Skeletal muscle cell (primary cell): ENCODE measurements around the gene KCNIP4.

ENCODE experiments used
- DNase-seq: peaks from one replicate; pipeline ENCODE4 v3.0.0-alpha.2; 2010; ENCODE audit warnings: low read depth
- H3K4me3 ChIP-seq: 2 replicates; pipeline ENCODE4 v1.5.1; 2011; ENCODE audit warnings: low read depth, mild to moderate bottlenecking, control low read depth, low read length, moderate library complexity

The KCNIP4 gene

DNA sequence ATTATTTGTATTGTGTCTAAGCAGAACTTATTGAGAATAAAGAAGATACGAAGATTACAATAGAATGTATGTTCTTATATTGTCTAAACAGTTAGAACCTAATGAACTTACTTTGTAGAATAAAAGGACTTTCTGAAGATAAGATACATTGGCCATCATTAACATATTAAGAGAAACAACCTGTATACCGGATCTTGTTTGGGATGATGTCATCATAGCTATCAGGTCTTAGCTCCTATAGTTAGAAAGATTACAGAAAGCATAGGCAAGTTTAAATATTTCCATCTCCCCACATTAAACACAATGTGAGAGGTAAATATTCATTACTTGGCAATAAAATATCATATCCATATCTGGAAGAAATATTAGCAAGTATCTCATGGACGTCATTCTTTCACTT lies 966.0 kb downstream of the KCNIP4 start:
- DNase-seq: no peak
- no peak overlapping the region for H3K4me3 ChIP-seq

DNA sequence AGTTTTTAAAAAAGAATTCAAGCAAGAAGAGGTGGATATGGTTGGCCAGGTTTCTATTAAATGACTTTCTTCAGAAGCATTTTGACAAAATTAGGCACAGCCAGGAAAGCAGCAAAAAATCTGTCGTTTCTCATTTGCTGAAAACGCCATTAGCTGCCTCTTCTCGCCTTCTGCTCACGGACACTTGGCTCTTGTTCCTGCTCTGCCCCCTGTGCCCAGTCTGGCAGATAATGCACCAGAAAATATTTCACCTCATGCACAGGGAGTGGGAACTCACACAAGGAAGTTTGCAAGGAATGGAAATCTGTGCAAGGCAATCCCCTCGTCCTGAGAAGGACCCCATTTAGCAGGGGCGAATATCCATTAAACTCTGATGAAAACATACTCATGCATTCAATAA lies 988.3 kb downstream of the KCNIP4 start:
- no peak for DNase-seq
- H3K4me3 ChIP-seq: no peak overlapping the region

DNA sequence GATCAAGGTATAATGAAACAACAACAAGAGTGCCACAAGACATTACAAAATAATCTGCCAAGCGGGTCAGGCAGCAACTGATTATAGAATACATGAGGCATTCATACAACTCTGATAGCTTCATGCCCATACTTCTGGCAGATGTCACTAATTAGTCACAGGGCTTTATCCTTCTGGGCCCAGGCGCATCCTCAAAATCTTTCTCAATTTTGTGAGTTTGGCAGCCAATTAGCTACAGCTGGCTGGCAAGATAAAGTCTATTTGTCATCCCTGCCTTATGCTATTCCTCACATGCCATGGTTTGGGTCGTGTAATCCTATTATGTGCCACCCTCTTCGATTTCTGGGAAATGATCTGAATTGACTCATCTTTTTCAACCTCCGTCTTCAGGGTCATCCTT lies 994.0 kb downstream of the KCNIP4 start:
- H3K4me3 ChIP-seq: no peak overlapping the region
- no peak for DNase-seq

DNA sequence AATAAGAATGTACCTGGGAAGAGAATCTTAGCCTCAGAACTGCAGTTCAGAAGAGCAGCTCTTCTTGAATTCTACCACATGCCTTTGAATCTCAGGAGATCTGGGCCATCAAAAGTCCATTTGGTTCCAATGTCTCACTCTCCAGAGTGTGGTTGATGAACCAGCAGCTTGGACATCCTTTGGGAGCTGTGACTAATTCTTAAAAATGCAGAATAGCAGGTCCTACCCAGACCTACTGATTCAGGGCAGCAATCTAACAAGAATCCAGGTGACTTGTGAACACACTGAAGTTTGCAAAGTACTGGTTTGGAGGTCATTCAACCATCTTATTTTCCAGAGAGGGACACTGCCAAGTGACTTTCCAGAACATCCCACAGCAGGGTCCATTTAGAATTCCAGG lies 1003.6 kb downstream of the KCNIP4 start:
- no peak overlapping the region for H3K4me3 ChIP-seq
- no peak for DNase-seq

DNA sequence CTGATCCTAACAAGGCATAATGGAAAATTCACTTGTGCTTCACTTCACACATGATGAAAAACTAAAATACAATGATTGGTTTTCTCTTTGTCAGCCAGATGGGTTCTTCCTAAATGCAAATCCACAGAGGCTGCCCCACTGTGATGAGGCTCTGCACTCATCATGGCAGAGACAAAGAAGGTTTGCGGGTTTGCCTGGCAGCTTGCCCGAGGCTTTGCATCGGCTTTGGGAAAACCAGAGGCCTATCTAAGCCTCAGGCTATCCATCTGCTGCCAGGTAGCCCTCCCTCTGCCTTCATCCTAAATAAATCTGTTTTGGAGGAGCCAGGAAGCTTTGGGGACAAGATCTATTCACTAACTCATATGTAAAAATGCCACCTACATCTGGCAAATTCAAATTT lies 1004.1 kb downstream of the KCNIP4 start:
- no peak for DNase-seq
- H3K4me3 ChIP-seq: no peak overlapping the region

DNA sequence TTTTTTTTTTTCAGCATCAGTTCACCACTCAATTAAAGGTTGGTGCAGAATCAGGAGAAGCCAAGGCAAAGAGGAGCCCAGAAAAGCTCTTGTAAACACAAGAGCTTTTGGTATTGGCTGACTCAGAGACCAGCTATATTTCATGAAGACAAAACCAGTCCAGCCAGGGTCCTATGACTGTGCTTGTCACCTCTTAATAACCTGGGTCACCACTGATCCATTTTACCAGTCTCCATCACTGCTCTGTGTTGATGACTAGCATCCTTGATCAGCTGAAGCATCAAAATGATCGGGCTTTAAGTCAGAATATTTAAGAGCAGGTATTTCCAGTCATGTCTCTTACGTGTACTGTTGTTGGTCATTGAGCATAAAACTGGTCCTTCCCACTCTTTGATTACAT lies 1010.4 kb downstream of the KCNIP4 start:
- no peak for DNase-seq
- H3K4me3 ChIP-seq: no peak overlapping the region

DNA sequence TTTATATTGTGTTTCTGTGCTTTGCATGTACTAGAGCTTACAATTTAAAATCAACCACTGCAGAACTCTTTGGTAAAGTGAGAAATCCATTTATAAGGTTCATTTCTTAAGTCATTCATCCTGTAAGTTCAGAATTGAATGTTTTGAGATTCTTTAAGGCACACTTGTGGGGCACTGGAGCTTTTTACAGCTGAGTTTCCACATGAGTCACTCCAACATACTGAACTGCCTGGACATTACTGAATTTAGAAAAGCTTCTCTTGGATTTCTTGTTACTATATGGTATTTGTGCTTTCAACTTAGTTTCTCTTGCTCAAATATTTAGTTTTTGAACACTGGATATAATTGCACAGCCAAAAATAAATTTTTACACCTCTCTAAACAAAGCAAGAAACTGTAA lies 1022.0 kb downstream of the KCNIP4 start:
- no peak overlapping the region for H3K4me3 ChIP-seq
- no peak for DNase-seq

DNA sequence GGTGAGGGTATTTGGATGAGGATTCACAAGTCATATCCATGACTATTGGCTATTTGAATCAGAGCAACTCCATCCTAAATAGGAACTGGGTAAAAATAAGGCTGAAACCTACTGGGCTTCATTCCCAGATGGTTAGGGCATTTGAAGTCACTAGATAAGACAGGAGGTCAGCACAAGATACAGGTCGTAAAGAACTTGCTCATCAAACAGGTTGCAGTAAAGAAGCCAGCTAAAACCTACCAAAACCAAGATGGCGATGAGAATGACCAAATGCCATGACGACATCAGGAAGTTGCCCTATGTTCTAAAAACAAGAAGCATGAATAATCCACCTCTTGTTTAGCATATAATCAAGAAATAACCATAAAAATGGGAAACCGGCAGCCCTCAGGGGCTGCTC lies 1023.4 kb downstream of the KCNIP4 start:
- DNase-seq: no peak
- H3K4me3 ChIP-seq: no peak overlapping the region

DNA sequence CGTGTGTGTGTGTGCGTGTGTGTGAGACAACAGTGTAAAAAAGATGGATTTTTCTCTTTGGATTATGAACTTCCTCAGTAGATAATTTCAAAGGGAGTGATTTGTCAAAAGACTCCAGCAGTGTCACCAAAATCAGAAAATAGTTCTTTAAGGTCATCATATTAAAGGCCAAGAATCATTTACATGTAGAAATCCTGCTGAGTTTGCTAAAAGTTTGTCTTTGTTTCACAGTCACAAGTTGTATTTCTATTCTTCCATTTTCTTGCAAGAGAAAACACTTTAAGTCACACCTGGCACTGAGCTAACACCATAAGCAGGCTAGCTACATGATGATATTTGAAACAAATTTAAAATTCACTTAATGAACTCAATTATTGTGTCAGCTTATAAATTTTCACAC lies 1025.6 kb downstream of the KCNIP4 start:
- no peak for DNase-seq
- H3K4me3 ChIP-seq: no peak overlapping the region

DNA sequence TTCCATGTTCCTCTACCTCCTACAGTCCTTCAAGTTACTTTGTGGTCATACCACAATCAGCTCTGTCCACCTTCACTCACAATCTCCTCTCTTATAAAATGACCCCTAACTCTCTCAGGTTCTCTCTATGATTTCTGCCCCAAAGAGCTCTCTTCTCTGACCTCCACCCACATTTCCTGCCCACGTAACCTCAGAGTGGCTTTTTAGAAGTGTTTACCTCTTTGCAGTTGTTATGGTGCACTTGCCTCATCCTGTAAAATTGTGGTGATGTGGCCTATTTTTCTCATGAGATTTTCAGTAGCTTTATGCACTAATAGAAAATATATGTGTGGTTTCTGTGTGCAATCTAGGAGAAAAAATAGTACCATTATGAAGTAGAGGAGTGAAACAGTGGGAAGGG lies 1032.5 kb downstream of the KCNIP4 start:
- H3K4me3 ChIP-seq: no peak overlapping the region
- no peak for DNase-seq

DNA sequence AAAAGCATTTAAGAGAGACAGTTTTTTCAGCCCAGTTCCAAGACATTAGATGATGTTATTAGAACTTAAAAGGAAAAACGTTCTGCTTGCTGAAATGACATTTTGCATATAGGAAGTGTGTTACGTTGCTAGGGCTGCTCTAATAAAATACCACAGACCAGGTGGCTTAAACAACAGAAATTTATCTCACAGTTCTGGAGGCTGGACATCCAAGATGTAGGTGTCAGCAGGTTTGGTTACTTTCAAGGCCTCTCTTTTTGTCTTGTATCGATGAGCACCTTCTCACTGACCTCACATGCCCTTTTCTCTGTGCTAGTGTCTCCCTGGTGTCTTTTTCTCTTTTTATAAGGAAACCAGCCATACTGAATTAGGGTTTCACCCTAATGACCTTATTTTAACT lies 1043.6 kb downstream of the KCNIP4 start:
- H3K4me3 ChIP-seq: no peak overlapping the region
- no peak for DNase-seq

DNA sequence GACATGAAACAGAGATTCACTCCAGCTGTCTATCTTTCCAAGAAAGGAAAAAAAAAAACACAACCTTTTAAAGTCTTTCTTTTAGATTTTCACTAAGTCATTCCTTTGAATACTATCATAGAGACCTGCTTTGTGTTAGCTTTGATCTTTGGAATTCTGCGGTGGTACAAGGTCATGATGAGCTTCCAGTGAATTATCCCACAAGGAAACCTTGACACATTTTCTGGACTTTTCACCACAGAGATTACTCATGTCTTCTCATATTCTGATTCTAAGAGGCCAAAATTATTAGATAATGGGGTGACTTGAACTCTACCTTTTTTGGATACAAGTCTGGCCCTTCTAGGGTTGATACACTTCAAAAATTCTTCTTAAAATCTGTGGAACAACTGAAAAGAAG lies 1046.7 kb downstream of the KCNIP4 start:
- no peak overlapping the region for H3K4me3 ChIP-seq
- DNase-seq: no peak

DNA sequence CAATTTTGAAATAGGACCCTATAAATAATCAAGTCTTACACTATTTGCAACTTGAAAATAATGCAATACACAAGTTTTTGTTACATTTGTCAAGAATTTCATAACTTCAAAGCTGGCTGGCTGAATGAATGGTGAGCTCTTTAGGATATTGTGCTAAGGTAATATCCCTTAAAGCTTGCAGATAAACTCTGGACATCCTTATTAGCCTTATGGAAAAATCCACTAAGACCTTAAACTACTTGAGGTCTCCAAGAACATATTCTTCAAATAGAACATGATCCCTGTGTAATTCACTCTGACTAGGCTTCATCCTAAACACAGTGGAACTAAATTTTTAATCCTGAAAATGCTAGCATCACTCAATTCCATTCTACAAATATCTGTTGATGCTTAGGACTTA lies 1049.0 kb downstream of the KCNIP4 start:
- H3K4me3 ChIP-seq: no peak overlapping the region
- no peak for DNase-seq

DNA sequence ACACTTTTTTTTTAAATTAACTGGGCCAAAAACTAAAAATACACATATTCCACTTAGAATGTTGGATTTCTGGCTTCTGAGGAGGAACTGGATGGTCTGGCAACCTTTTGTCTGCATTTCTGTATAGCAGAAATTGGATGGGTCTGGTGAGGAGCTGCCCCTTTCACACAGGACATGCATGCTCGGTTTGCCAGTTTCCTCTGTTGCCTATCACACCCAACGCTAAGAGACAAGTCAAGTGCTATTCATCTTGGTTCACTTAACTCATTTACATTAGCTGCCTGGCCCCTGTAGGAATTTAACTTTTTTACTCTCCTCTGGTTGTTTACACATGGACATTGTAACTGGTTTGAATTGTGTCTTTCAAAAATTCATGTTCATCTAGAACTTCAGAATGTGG lies 1052.6 kb downstream of the KCNIP4 start:
- no peak overlapping the region for H3K4me3 ChIP-seq
- no peak for DNase-seq

DNA sequence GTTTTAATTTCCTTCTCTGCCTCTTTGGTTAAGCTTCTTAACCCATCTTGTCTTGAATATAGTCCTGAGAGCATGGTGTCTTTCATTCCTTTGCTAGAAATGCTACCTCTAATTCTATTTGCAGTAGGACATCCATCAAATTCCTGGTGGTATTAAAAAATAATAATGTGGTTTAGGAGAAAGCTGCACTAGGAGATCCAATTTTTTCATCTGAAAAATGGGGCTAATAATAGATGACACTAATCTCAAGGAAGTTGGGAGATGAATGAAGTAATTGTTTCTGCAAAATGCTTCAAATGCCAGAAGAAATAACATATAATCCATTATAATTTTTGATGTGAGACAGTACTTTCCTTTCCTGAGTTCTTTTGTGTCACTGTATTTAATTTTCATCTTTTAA lies 1053.4 kb downstream of the KCNIP4 start:
- H3K4me3 ChIP-seq: no peak overlapping the region
- no peak for DNase-seq

DNA sequence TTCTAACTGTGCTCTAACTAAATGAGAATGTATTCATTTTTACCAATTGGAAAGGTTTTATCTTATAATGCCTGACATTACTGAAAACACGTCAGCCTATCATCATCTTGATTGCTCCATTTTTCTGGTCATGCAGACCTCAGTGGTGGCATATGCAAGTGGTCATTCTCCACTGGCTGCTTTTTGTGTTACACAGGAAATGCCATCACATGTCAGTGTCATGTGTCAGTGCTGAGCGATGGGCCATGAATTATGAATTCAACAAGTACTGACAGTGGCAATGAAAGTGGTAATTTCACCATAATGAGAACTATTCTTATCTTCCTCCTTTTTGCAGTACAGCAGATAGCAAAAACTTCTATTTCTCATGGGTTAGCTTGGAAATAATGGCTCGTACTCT lies 1057.8 kb downstream of the KCNIP4 start:
- no peak for DNase-seq
- no peak overlapping the region for H3K4me3 ChIP-seq

DNA sequence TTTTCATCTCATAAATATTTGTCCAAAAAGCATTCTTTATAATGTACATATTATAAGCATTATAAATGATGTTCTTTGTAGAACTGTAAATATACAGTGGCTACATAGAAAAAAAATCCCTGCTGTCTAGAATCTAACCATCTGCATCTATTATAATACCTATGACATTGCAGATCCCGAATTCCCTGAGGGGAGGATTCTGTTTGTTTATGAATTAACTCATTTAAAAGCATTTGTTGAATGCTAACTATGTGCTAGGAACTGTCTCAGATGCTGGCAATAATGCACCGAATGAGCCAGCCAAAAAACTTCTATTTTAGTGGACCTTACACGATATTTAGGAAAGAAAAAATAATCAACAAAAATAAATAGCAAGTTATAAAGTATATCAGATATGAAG lies 1058.7 kb downstream of the KCNIP4 start:
- no peak for DNase-seq
- H3K4me3 ChIP-seq: no peak overlapping the region

DNA sequence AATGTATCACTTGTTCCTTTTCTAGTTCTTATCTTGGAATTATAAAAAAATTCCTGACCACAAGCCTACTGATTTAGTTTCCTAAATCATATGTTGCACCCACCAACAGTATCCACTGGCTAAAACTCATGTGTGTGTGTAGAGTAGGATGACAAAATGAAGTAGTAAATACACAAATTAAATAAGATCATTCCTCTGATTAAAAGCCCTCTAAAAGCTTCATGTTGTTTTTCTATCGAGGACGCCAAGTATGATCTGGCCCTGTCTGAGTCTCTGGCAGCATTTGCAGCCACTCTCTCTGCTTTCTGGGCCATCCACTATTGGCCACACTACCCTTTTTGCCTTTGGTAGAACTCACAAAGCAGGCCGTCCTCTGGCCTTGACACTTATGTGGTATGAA lies 1064.9 kb downstream of the KCNIP4 start:
- no peak for DNase-seq
- H3K4me3 ChIP-seq: no peak overlapping the region

DNA sequence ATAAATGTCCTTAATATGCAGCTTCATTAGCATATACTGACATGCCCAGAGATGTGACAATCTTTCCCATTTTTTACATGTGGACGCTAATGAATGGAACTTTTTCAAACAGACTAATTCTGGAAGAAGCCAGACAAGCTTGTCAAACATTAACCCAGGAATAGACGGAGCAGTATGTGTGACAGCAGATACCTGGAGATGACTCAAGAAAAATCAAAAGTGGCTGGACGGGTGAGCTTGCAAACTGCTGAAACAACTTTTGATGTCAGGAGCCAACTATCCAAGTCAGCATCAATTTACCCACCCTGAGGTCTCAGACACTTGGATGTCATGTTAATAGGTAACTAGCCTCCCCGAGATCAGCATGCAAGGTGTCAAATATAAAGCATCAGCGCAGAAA lies 1065.3 kb downstream of the KCNIP4 start:
- no peak for DNase-seq
- H3K4me3 ChIP-seq: no peak overlapping the region

DNA sequence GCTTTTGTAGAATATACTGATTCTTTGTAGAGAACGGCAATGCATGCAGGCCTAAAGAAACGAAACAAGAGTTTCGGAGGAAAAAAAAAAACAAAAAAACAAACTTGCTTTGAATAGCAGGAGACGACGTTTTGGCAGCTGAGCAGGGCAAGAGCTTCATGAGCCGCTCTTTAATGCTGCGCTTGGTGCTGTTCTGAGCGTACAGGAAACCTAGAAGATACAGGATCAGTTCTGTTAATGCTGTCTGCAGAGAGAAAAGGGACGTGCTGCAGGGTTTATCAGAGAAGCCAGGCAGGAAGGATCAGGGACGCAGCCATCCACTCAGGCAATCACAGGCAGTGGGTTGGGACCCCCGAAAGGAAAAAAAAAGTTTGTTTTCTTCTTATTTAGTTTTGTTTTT lies 1066.1 kb downstream of the KCNIP4 start:
- H3K4me3 ChIP-seq: no peak overlapping the region
- no peak for DNase-seq

DNA sequence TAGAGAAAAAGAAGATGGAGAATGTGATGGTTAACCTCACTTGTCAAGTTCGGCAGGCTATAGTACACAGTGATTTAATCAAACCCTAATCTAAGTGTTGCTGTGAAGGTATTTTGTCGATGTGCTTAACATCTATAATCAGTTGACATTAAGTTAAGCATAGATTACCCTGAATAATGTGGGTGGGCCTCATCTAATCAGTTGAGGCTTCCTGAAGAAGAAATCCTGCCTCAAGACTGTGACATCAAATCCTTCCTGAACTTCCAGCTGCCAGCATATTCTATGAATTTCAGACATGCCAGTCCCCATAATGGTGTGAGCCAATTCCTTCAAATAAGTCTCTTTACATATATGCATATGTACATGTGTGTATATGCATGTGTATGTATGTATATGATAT lies 1066.9 kb downstream of the KCNIP4 start:
- H3K4me3 ChIP-seq: no peak overlapping the region
- DNase-seq: no peak

DNA sequence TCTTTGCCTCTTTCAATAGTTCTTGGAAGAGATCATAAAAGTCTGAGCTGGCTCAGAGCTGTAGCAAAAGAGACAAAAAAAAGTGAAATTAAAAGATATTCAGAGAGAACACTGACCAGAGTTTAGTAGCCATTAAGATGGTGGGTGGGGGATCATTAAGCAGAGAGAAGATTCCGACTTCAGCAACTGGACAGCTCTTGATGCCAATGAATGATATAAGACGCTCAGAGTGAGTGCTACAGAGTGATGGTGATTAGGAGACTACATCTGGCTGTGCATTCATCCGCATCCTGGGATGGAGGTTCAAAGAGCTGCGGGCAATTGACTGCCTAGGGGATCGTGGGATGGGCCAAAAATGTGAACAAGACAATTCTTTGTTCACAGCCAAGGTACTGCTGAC lies 1069.8 kb downstream of the KCNIP4 start:
- DNase-seq: no peak
- no peak overlapping the region for H3K4me3 ChIP-seq

DNA sequence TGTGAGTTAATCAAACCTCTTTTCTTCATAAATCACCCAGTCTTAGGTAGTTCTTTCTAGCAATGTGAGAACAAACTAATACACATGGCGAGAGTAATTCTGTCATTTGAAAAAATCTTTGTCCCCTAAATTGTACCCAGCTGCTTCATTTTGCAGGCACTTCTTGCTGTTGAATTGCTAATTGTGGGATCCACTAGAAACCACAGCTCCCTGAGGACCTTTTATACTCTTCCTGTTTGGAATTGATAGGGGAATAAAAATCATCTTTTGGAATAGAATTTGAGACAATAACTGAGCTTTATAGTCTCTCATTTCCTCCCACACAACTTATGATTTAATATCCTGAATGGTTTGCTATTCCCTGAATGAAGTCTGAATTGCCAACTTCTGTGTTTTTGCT lies 1078.1 kb downstream of the KCNIP4 start:
- no peak overlapping the region for H3K4me3 ChIP-seq

More for the DNA sequence above, 1078.1 kb downstream of the KCNIP4 start:
- DNase-seq: no peak
